Tibial nerve (tissue), 3 donors: Measurements from ENCODE around the gene SON.

Source experiments
- POLR2A ChIP-seq, 2 donors: fragments of 450-650 bp; IDR thresholded peaks; one replicate each; pipeline ENCODE4 v1.6.1; 2017; ENCODE audit warnings: antibody characterized with exemption in 2 of 2, mild to moderate bottlenecking in 2 of 2, moderate library complexity in 2 of 2
- TF ChIP-seq, protein P1 (sequence below), 5 experiments: fragments of 200-600 bp in 3 of 5; fragments of 450-650 bp in 2 of 5; sonication (generic) in 3 of 5; IDR thresholded peaks; one replicate each; pipeline ENCODE4 v1.5.1; 2016 to 2019; ENCODE audit warnings: antibody characterized with exemption in 5 of 5, mild to moderate bottlenecking in 3 of 5, moderate library complexity in 2 of 5

DNA sequence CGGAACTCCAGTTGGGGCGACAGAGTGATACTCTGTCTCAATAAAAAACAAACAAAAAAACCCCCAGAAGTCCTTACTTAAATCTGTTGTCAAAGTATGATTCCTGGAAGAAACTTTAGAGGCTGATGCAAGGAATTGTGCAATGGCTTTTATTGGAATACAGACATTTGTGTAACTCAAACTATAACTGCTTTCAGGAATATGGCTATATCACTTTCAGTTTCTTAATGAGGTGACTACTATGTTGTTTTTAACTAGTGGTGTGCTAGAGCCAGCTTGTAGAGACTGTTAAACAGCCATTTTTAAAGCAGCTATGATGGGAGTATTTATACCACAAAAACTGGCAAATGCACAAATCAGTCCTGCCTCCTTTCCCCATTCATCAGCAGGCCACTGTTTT is 28.6 kb upstream of the SON start:
- TF ChIP-seq, protein P1, sequence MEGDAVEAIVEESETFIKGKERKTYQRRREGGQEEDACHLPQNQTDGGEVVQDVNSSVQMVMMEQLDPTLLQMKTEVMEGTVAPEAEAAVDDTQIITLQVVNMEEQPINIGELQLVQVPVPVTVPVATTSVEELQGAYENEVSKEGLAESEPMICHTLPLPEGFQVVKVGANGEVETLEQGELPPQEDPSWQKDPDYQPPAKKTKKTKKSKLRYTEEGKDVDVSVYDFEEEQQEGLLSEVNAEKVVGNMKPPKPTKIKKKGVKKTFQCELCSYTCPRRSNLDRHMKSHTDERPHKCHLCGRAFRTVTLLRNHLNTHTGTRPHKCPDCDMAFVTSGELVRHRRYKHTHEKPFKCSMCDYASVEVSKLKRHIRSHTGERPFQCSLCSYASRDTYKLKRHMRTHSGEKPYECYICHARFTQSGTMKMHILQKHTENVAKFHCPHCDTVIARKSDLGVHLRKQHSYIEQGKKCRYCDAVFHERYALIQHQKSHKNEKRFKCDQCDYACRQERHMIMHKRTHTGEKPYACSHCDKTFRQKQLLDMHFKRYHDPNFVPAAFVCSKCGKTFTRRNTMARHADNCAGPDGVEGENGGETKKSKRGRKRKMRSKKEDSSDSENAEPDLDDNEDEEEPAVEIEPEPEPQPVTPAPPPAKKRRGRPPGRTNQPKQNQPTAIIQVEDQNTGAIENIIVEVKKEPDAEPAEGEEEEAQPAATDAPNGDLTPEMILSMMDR (IDR thresholded peaks at IDR 0.05) = no peak
- no peak for TF ChIP-seq POLR2A (IDR thresholded peaks at IDR 0.05)
